GM12873 (cell line): ENCODE results near the gene ENTREP3.

ENCODE experiments used
- TF ChIP-seq, protein P1 (sequence below): IDR thresholded peaks from 2 replicates; pipeline ENCODE4 v1.5.1; 2012; ENCODE audit warnings: low read depth, mild to moderate bottlenecking, moderate library complexity, low read length, control low read depth; ENCODE audit not compliant: insufficient read depth; ENCODE audit errors: missing control alignments

Gene ENTREP3

DNA sequence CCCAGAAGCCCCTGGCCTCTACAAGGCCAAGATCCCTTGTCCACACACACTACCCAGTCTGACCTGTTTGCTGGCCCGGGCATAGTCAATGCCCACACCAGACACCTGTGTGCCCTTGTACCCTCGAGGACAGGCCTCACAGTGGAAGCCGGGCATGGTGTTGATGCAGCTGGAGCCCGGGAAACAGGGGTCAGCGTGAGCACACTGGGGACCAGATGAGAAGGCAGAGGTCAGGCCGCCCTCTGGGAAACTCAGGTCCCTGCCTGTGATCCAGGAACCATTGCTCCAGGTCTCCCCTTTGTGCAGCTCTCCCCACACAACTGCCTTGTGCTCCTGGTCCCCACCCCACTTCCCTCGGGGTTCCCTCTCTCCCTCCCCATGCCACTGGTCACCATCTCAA, 53.1 kb downstream of the ENTREP3 start:
- TF ChIP-seq, protein P1, sequence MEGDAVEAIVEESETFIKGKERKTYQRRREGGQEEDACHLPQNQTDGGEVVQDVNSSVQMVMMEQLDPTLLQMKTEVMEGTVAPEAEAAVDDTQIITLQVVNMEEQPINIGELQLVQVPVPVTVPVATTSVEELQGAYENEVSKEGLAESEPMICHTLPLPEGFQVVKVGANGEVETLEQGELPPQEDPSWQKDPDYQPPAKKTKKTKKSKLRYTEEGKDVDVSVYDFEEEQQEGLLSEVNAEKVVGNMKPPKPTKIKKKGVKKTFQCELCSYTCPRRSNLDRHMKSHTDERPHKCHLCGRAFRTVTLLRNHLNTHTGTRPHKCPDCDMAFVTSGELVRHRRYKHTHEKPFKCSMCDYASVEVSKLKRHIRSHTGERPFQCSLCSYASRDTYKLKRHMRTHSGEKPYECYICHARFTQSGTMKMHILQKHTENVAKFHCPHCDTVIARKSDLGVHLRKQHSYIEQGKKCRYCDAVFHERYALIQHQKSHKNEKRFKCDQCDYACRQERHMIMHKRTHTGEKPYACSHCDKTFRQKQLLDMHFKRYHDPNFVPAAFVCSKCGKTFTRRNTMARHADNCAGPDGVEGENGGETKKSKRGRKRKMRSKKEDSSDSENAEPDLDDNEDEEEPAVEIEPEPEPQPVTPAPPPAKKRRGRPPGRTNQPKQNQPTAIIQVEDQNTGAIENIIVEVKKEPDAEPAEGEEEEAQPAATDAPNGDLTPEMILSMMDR = no peak

DNA sequence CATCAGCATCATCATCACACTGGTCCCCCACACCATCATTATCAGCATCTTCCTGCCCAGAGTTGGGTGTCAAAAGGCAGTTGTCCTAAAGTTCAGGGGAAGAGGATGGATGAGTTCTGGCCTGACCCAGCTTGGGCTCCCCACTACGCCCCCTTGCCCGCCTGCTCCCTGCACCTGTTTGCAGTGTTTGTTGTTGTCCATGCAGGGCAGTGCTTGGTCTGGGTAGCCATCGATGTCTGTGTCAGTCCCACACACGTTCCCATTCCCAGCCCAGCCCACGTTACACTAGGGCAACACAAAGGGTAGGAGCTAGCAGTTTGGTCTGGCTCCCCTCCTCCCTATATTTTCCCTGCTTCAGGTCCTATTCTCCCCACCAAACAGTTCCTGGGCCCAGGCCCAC, 54.4 kb downstream of the ENTREP3 start:
- TF ChIP-seq, protein P1 = no peak

DNA sequence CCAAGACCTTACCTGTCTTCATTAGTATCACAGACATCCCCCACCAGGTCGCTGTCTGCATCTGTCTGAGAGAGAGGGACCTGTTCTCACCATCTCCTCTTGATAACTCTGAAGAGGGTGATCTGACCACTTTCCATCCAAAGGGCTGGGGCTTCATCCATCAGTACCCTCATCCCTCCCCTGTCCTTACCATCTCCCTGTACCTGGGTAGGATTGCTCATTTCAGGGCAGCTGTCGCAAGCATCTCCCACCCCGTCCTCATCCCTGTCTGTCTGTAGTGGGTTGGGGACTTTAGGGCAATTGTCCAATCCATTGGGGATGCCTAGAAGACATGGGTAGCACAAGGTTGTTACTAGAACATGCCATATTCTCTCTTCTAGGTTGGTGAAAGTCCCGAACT, 55.5 kb downstream of the ENTREP3 start:
- TF ChIP-seq, protein P1 = no peak

DNA sequence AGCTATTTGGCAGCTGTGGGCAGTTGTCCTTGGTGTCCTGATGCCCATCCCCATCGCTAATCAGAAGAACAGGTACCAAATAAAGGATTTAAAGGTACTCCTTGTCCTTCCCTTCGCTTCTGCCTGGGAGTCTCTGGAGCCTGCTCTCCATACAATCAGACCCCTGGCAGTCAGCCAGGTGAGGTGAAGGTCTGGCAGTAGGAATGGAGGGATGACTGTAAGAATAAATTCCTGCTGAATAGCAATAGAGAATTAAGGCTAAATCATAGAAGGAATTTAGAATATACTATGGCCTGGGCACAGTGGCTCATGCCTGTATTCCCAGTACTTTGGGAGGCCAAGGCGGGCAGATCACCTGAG, 56.8 kb downstream of the ENTREP3 start:
- TF ChIP-seq, protein P1 = no peak

DNA sequence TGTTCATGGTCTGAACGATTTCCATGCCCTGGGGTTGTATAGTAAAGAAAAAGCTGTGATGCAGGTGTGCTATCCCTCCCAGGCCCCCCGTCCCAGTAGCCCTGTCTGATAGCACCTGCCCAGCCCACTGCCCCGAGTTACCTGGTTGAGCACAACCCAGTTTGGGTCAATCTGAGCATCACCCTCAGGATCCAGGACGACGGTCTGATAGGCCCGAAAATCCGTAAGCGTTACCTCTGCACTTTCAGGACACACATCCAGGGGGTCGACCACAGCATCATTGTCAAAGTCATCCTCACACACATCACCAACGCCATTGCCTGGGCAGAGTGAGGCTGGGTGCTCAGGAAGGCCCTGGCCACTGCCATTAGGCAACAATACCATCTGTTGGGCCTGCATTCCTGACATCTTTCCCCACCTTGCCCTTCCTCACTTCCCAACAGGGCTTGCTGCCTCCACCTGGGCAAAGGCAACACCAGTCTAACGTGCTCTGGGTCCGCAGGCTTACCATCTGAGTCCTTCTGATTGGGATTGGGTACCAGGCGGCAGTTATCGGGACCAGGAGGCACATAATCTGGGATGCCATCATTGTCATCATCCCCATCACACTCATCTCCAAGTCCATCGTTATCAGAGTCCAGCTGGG, 57.3 kb downstream of the ENTREP3 start:
- TF ChIP-seq, protein P1 = no peak
